Measurements from ENCODE around the gene SMTN. TPM values are rescaled to one million over a fixed set of nuclear protein-coding genes. Genes with fewer than 3 reads are reported as not detected.
A peak's percentile ranks its signal among the peaks of the same experiment; 100 is the strongest.

The SMTN gene
- total and polyA plus RNA-seq, 4 experiments from 2014 or later = 0.34 to 1.7 (median 1.2) TPM

GRCh38 chr22:31119026-31119717 lies 38.1 kb downstream of the SMTN start:
- DNase-seq = no peak
- H3K4me3 ChIP-seq (ENCODE audit: low read length in 2 of 2) = no peak overlapping the region
- no peaks in the 10 kb centered on the region for H3K36me3 ChIP-seq (ENCODE audit: insufficient read depth, low read length)
- H3K27me3 Mint-ChIP-seq = no peaks in the 10 kb centered on the region
- H3K36me3 Mint-ChIP-seq = no peaks in the 10 kb centered on the region
- ChIA-PET POLR2A (ENCODE audit: partially characterized antibody) (no interaction called here), CTCF (ENCODE audit: partially characterized antibody) (interaction anchor here (0.8 kb wide), 2 partner anchors 11 to 40 kb away, joined by 3 read pairs; no protein-coding TSS in a partner anchor)
- intact Hi-C loops (cut with micrococcal nuclease) = no loop called here
- H3K4me3 Mint-ChIP-seq = no peak overlapping the region
- H3K9me3 ChIP-seq (ENCODE audit: control insufficient read depth in 1 of 2, low read length in 2 of 2) = no peaks in the 10 kb centered on the region
- H3K27me3 ChIP-seq (ENCODE audit: insufficient read depth, low read length) = no peaks in the 10 kb centered on the region
- H3K27ac Mint-ChIP-seq = no peak overlapping the region
- no peaks in the 10 kb centered on the region for H3K4me1 ChIP-seq (ENCODE audit: insufficient read depth, low read length)
- H3K27ac ChIP-seq (ENCODE audit: low read depth, low read length) = no peak overlapping the region
- no peaks in the 10 kb centered on the region for H3K9me3 Mint-ChIP-seq
- H3K4me1 Mint-ChIP-seq = no peaks in the 10 kb centered on the region

GRCh38 chr22:31120230-31120629 lies 39.1 kb downstream of the SMTN start:
- no peaks in the 10 kb centered on the region for H3K9me3 Mint-ChIP-seq
- no peaks in the 10 kb centered on the region for H3K4me1 ChIP-seq (ENCODE audit: insufficient read depth, low read length)
- no peak for DNase-seq
- H3K9me3 ChIP-seq (ENCODE audit: control insufficient read depth in 1 of 2, low read length in 2 of 2) = no peaks in the 10 kb centered on the region
- H3K27ac Mint-ChIP-seq = peak overlapping the region in 1 of 7 donors; percentile 60
- H3K4me3 Mint-ChIP-seq = no peak overlapping the region
- intact Hi-C loops (cut with micrococcal nuclease) = no loop called here
- no peaks in the 10 kb centered on the region for H3K27me3 Mint-ChIP-seq
- H3K36me3 Mint-ChIP-seq = no peaks in the 10 kb centered on the region
- no peak overlapping the region for H3K4me3 ChIP-seq (ENCODE audit: low read length in 2 of 2)
- H3K36me3 ChIP-seq (ENCODE audit: insufficient read depth, low read length) = no peaks in the 10 kb centered on the region
- H3K4me1 Mint-ChIP-seq = no peaks in the 10 kb centered on the region
- ChIA-PET CTCF (ENCODE audit: partially characterized antibody) (no interaction called here), POLR2A (ENCODE audit: partially characterized antibody) (no interaction called here)
- no peak overlapping the region for H3K27ac ChIP-seq (ENCODE audit: low read depth, low read length)
- H3K27me3 ChIP-seq (ENCODE audit: insufficient read depth, low read length) = no peaks in the 10 kb centered on the region

GRCh38 chr22:31120642-31121041 lies 39.5 kb downstream of the SMTN start:
- DNase-seq = no peak
- no peaks in the 10 kb centered on the region for H3K4me1 Mint-ChIP-seq
- H3K36me3 ChIP-seq (ENCODE audit: insufficient read depth, low read length) = no peaks in the 10 kb centered on the region
- H3K4me3 ChIP-seq (ENCODE audit: low read length in 2 of 2) = no peak overlapping the region
- no peaks in the 10 kb centered on the region for H3K27me3 Mint-ChIP-seq
- H3K9me3 Mint-ChIP-seq = no peaks in the 10 kb centered on the region
- no peak overlapping the region for H3K27ac ChIP-seq (ENCODE audit: low read depth, low read length)
- H3K4me3 Mint-ChIP-seq = no peak overlapping the region
- ChIA-PET POLR2A (ENCODE audit: partially characterized antibody) (no interaction called here), CTCF (ENCODE audit: partially characterized antibody) (no interaction called here)
- H3K27me3 ChIP-seq (ENCODE audit: insufficient read depth, low read length) = no peaks in the 10 kb centered on the region
- H3K9me3 ChIP-seq (ENCODE audit: control insufficient read depth in 1 of 2, low read length in 2 of 2) = no peaks in the 10 kb centered on the region
- H3K27ac Mint-ChIP-seq = no peak overlapping the region
- H3K4me1 ChIP-seq (ENCODE audit: insufficient read depth, low read length) = no peaks in the 10 kb centered on the region
- intact Hi-C loops (cut with micrococcal nuclease) = no loop called here
- H3K36me3 Mint-ChIP-seq = no peaks in the 10 kb centered on the region

- Mint-ChIP-seq H3K9me3 (no peaks in the 10 kb centered on the region), H3K36me3 (no peaks in the 10 kb centered on the region), H3K4me3 (no peak overlapping the region), H3K4me1 (no peaks in the 10 kb centered on the region), H3K27me3 (no peaks in the 10 kb centered on the region), H3K27ac (no peak overlapping the region)
- H3K27ac ChIP-seq (ENCODE audit: low read depth, low read length) = no peak overlapping the region
- POLR2A ChIA-PET (ENCODE audit: partially characterized antibody) = no interaction called here
- CTCF ChIA-PET (ENCODE audit: partially characterized antibody) = no interaction called here
- intact Hi-C loops (cut with micrococcal nuclease) = no loop called here
- H3K27me3 ChIP-seq (ENCODE audit: insufficient read depth, low read length) = no peaks in the 10 kb centered on the region
- no peak overlapping the region for H3K4me3 ChIP-seq (ENCODE audit: low read length in 2 of 2)
- no peaks in the 10 kb centered on the region for H3K9me3 ChIP-seq (ENCODE audit: control insufficient read depth in 1 of 2, low read length in 2 of 2)
- DNase-seq = no peak
- H3K36me3 ChIP-seq (ENCODE audit: insufficient read depth, low read length) = no peaks in the 10 kb centered on the region
- H3K4me1 ChIP-seq (ENCODE audit: insufficient read depth, low read length) = no peaks in the 10 kb centered on the region
These were observed 40.3 kb downstream of the SMTN start for GRCh38 chr22:31121403-31121802.

- H3K4me3 ChIP-seq (ENCODE audit: low read length in 2 of 2) = no peak overlapping the region
- H3K4me1 ChIP-seq (ENCODE audit: insufficient read depth, low read length) = no peaks in the 10 kb centered on the region
- ChIA-PET CTCF (ENCODE audit: partially characterized antibody) (no interaction called here), POLR2A (ENCODE audit: partially characterized antibody) (no interaction called here)
- Mint-ChIP-seq H3K4me3 (no peak overlapping the region), H3K9me3 (no peaks in the 10 kb centered on the region), H3K4me1 (no peaks in the 10 kb centered on the region), H3K36me3 (no peaks in the 10 kb centered on the region), H3K27ac (peak overlapping the region in 1 of 7 donors; percentile 58), H3K27me3 (no peaks in the 10 kb centered on the region)
- H3K9me3 ChIP-seq (ENCODE audit: control insufficient read depth in 1 of 2, low read length in 2 of 2) = no peaks in the 10 kb centered on the region
- intact Hi-C loops (cut with micrococcal nuclease) = no loop called here
- no peak for DNase-seq
- H3K27ac ChIP-seq (ENCODE audit: low read depth, low read length) = no peak overlapping the region
- H3K27me3 ChIP-seq (ENCODE audit: insufficient read depth, low read length) = no peaks in the 10 kb centered on the region
- H3K36me3 ChIP-seq (ENCODE audit: insufficient read depth, low read length) = no peaks in the 10 kb centered on the region
These were observed 41.0 kb downstream of the SMTN start for GRCh38 chr22:31122196-31122531.

- no peaks in the 10 kb centered on the region for H3K27me3 Mint-ChIP-seq
- H3K4me1 Mint-ChIP-seq = no peaks in the 10 kb centered on the region
- Histone ChIP-seq H3K4me1 (ENCODE audit: insufficient read depth, low read length) (no peaks in the 10 kb centered on the region), H3K27me3 (ENCODE audit: insufficient read depth, low read length) (no peaks in the 10 kb centered on the region), H3K4me3 (ENCODE audit: low read length in 2 of 2) (no peak within 1 kb of the TSS), H3K36me3 (ENCODE audit: insufficient read depth, low read length) (no peaks in the 10 kb centered on the region), H3K27ac (ENCODE audit: low read depth, low read length) (no peak within 1 kb of the TSS), H3K9me3 (ENCODE audit: control insufficient read depth in 1 of 2, low read length in 2 of 2) (no peaks in the 10 kb centered on the region)
- no peaks in the 10 kb centered on the region for H3K36me3 Mint-ChIP-seq
- intact Hi-C loops (cut with micrococcal nuclease) = no loop called here
- peak within 1 kb of the TSS in 1 of 7 donors; percentile 58 for H3K27ac Mint-ChIP-seq
- POLR2A ChIA-PET (ENCODE audit: partially characterized antibody) = no interaction called here
- CTCF ChIA-PET (ENCODE audit: partially characterized antibody) = no interaction called here
- H3K4me3 Mint-ChIP-seq = no peak within 1 kb of the TSS
- DNase-seq = no peak
- H3K9me3 Mint-ChIP-seq = no peaks in the 10 kb centered on the region
These were observed 41.6 kb downstream of the SMTN start, which contains the start of gene INPP5J for GRCh38 chr22:31122532-31123291. INPP5J (plus strand) TSS chr22:31122966; CDS start chr22:31123015, 49 bp downstream.

- H3K27me3 Mint-ChIP-seq = peaks cover 0 to 1% of the 10 kb centered on the region in 2 donors
- ChIA-PET CTCF (ENCODE audit: partially characterized antibody) (no interaction called here), POLR2A (ENCODE audit: partially characterized antibody) (no interaction called here)
- H3K9me3 ChIP-seq (ENCODE audit: control insufficient read depth in 1 of 2, low read length in 2 of 2) = no peaks in the 10 kb centered on the region
- no peaks in the 10 kb centered on the region for H3K9me3 Mint-ChIP-seq
- H3K27ac Mint-ChIP-seq = no peak overlapping the region
- no peak for DNase-seq
- no peaks in the 10 kb centered on the region for H3K4me1 ChIP-seq (ENCODE audit: insufficient read depth, low read length)
- H3K4me3 ChIP-seq (ENCODE audit: low read length in 2 of 2) = no peak overlapping the region
- H3K27me3 ChIP-seq (ENCODE audit: insufficient read depth, low read length) = no peaks in the 10 kb centered on the region
- H3K4me3 Mint-ChIP-seq = no peak overlapping the region
- H3K27ac ChIP-seq (ENCODE audit: low read depth, low read length) = no peak overlapping the region
- H3K36me3 Mint-ChIP-seq = no peaks in the 10 kb centered on the region
- no peaks in the 10 kb centered on the region for H3K36me3 ChIP-seq (ENCODE audit: insufficient read depth, low read length)
- intact Hi-C loops (cut with micrococcal nuclease) = no loop called here
- H3K4me1 Mint-ChIP-seq = no peaks in the 10 kb centered on the region
These were observed 42.1 kb downstream of the SMTN start for GRCh38 chr22:31123292-31123602.
